Epithelial cell of proximal tubule (primary cell): ENCODE data around the gene ARMC2. TPM values are rescaled to one million over a fixed set of nuclear protein-coding genes. Genes with fewer than 3 reads are reported as not detected.

ENCODE experiments used
- DNase-seq: peaks from one replicate; pipeline ENCODE4 v3.0.0-alpha.2; 2011; ENCODE audit warnings: low read depth
- H3K4me3 ChIP-seq: 2 replicates; pipeline ENCODE4 v1.5.1; 2011; ENCODE audit warnings: low read depth, mild to moderate bottlenecking, low read length
- total RNA-seq: library from RNA; depleted of rRNA; stranded (reverse); fragments of >200 nt; gene quantifications from 2 replicates; pipeline ENCODE4 v1.2.3, GENCODE V29; 2015
- TF ChIP-seq, protein P1 (sequence below): conservative IDR thresholded peaks from 2 replicates; pipeline ENCODE4 v1.5.1; 2012; ENCODE audit warnings: low read depth, mild to moderate bottlenecking, low read length

Gene ARMC2
- total RNA-seq, 1 donor from 2014 or later, result 1.7 TPM

DNA sequence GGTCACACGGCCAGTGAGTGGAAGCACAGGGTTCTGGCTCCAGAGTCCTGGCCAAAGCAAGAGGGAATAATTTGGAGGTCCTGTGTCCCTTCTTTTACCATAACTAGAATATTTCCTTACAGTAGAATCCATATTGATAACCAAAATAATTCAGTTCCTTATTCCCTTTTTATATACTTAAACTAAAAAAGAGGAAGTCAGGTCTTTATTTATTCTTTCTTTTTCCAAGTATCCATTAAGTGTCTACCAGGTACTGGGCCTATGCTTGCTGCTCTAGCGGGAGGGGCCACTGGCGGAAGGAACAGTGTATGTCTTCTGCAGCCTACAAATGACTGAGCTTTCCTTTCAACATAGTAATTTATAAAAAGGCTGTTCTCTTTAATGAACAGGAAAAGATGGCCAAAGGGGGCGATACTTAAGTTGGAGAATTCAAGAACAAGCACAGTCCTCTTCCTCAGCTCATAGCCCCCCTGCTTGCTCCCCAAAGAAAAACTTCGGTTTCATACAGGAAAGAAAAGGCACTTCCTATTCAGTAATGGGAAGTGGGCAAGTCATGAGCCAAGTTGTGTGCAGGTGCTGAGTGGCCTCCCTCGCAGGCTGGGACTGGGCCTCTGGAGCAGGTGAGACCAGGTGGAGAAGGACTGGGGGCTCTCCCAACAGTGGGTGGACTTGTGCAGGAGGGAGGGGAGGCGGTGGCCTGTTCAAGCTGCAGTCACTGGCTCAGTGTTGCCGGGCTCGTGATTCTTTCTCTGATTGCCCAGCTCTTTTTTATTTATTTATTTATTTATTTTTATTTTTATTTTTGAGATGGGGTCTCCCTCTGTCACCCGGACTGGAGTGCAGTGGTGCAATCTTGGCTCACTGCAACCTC is 110.9 kb downstream of the ARMC2 start:
- DNase-seq, result no peak
- TF ChIP-seq, protein P1, sequence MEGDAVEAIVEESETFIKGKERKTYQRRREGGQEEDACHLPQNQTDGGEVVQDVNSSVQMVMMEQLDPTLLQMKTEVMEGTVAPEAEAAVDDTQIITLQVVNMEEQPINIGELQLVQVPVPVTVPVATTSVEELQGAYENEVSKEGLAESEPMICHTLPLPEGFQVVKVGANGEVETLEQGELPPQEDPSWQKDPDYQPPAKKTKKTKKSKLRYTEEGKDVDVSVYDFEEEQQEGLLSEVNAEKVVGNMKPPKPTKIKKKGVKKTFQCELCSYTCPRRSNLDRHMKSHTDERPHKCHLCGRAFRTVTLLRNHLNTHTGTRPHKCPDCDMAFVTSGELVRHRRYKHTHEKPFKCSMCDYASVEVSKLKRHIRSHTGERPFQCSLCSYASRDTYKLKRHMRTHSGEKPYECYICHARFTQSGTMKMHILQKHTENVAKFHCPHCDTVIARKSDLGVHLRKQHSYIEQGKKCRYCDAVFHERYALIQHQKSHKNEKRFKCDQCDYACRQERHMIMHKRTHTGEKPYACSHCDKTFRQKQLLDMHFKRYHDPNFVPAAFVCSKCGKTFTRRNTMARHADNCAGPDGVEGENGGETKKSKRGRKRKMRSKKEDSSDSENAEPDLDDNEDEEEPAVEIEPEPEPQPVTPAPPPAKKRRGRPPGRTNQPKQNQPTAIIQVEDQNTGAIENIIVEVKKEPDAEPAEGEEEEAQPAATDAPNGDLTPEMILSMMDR, result no peak
- H3K4me3 ChIP-seq, result no peak overlapping the region

DNA sequence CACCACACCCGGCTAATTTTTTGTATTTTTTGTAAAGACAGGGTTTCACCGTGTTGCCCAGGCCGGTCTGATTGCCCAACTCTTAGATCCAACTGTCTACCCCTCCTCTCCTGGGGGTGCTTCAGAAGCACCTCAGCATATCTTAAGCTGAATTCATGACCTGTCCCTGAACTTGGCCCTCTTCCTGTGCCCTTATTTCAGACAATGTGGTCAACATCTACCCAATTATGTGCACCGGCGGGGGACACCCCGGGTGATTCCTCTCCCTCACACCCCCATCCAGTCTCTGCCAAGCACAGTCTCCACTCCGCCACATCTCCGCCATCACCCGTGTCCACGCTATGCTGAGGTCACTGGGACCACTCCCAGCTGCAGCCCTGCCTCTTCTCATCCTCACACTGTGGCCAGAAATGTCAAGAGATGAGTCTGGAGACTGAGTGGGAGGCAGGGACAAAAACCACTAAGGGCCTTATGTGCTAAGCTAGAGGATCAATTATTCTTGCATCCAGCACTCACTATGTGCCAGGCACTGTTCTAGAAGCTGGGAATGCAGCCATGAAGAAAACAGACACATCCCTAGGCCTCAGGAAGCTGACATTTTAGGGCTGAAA is 111.9 kb downstream of the ARMC2 start:
- TF ChIP-seq, protein P1, result no peak
- H3K4me3 ChIP-seq, result no peak overlapping the region
- DNase-seq, result no peak

DNA sequence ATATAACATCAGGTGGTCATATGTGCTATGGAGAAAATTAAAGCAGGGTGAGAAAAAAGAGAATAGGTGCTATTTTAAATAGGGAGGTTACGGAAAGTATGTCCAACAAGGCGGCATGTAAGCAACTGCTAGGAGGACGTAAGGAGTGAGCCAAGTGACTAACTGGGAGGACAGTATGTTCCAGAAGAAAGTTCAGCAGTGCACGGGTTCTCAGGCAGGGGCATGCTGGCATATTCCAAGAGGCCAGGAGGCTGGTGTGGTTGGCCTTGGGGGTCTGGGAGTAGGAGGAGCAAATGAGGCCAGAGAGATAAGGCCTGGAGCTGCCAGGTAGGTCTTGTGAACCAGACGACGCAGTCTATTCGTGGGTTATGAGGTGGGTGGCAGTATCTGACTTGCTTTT is 112.4 kb downstream of the ARMC2 start:
- H3K4me3 ChIP-seq, result no peak overlapping the region
- TF ChIP-seq, protein P1, result no peak
- no peak for DNase-seq

DNA sequence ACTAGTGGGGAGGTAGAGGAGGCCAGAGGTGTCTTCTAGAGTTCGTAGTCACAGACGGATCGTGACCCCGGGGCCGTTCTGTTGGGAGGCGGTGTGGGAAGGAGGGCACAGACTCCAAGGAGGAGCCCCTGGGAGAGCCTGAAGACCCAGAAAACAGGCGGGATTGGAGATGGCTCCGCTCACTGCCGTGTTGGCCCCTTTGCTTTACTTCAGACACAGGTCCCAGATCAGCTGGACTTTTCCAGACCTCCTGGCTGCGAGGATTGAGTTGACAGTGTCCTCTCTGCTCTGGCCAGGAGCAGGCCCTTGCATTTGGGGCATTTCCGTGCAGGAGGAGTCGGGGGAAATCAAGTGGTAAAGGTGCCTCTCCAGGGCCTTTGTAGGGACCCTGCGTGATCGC is 112.9 kb downstream of the ARMC2 start:
- no peak overlapping the region for H3K4me3 ChIP-seq
- TF ChIP-seq, protein P1, result no peak
- DNase-seq, result no peak

DNA sequence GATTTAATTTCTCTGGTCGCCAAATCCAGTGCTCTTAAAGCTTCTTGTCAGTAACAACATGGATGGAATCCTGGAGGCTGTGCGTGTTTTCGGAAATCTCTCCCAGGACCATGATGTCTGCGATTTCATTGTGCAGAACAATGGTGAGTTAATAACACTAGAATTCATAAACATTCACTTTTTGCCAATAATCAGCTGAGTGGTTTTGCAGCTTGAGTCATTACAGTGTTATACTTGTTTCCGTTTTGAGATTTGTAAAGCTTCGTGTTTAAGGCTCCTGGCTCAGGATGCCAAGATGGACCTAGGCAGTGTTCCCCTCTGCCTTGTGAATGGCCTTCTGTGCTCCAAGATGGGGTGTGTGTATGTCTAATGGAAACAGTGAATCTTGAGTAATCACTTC is 113.8 kb downstream of the ARMC2 start:
- TF ChIP-seq, protein P1, result no peak
- DNase-seq, result no peak
- H3K4me3 ChIP-seq, result no peak overlapping the region

DNA sequence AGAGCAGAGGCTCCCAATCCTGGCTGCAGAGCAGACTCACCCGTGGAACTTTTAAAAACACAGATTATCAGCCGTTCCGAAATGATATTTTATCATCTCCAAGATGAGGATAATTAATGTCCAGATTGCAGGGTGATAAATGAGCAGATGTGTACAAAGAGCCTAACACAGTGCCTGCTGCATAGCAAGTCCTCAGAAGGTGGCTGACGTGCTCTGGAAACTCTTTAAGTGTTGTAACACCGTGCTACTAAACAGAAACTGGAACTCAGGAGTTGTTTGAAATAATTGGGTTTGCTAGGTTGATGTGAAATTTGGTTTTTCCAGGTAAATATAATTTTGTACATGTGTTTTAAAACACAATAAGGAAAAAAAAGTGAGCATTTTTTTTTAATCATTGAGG is 118.0 kb downstream of the ARMC2 start:
- TF ChIP-seq, protein P1, result no peak
- H3K4me3 ChIP-seq, result no peak overlapping the region
- DNase-seq, result no peak
